ENCODE results near the gene TRIOBP.
"Not testable (repeated sequence)": the region's sequence is repeated elsewhere in the genome, so short reads cannot be mapped to it uniquely, and the experiment has no call there.

TRIOBP gene

DNA sequence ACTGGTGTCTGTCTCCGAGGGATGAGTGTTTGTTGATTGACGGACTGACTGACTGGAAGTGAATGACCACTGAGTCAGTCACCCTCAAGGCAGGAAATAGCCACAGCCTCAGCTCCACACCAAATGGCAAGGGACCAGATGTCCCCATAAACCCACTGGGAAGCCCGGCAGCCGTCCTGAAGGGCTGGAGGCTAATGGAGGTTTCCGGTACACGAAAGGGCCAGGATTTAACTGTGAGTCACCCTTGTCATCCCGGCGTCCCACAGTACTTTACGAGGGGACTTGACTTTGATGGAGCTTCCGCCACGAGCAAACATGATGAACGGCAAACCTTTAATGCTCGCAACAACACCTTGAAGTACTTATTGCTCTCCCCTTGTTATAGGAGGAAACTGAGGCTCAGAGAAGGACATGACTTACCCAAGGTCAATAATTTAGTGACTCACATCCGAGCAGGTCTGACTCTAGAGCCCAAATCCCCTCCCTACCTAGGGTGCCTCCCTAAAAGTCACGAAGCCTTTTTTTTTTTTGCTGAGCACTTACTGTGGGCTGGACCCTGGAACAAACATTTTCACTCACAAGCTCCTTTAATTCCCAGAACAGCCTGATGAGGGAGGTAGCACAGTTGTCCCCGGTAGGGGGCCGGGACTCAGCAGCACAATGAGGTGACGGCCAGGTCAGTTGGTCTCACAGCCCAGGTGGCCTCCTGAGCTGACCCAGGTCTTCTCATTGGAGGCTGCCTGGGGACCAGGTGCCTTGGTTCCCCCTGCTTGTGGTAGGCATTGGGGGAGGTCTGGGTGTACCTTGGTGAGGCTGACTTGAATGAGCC is 85.7 kb downstream of the TRIOBP start:
- DNase-seq: no peak

DNA sequence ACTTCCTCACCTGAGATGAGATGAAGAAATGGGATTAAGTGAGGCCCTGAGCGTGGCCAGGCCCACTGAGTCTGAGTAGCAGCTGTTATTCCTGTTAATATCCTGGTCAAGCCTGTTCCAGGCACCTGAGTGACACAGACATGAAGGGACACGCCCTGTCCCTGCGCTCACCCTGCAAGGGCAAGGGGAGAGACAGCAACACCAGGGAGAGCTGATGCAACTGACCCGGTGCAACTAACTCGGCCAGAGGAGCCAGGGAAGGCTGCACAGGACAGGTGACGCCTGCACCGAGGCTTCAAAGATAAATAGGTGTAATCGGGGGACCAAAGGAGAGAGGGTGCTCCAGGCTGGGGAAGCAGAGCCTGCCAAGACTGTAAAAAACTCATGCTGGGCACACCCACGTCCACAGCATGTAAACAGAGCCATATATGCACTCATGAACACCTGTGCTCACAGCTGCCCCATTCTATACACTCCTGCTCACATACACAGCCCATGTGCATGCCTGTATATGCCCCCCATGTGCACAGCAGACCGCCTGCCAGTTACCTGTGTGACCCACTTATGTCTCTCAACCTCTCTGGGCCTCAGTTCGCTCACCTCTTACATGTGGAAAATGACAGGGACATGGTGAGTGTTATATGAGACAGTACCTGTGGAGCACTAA is 88.1 kb downstream of the TRIOBP start:
- no peak for DNase-seq

DNA sequence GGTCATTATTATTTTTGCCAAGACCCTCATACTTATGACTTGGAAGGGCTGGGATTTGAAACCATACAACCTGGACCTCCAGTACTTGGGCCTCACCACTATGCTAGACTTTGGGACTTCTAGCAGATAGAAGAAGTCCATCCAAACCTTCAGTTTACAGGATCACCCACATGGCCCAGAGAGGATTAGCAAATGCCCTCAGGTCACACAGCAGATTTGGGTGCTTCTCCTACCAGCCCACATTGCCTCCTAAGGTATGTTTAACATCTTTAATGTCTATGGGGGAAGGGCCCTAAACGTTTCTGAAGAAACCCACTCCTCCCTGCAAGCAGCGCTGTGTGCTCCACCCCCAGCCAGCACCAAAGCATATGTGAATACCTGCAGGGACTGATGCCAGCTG is 93.4 kb downstream of the TRIOBP start:
- DNase-seq: no peak

DNA sequence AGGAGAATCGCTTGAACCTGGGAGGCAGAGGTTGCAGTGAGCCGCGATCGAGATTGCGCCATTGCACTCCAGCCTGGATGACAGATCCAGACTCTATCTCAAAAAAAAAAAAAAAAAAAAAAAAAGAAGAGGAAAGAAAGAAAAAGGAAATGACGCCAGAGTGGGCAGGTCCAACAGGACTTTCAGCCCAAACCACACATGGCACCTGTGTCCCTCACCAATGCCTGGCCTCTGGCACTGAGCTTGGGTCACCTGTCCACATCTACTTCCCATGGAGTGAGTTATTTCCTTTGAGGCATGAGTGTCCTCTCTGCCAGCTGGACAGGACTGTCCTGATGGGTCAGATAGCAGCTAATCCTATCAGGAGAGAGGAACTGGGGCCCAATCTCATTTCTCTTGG is 95.6 kb downstream of the TRIOBP start:
- no peak for DNase-seq

DNA sequence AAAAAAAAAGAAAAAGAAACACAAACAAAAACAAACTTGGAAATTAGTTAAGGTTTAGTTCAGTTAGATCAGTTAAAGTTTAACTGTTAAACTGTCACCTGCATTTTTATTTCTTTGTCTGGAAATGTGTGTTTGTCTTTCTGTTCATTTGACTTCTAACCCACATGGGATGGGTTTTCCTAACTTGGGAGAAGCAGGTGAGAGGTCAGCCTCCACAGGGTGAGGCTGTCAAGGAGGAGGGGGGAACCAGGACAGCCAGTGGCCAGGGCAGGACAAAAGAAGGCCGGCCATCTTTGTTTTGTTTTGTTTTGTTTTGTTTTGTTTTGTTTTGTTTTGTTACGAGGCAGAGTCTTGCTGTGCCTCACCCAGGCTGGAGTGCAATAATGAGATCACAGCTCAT is 97.5 kb downstream of the TRIOBP start:
- DNase-seq: no peak

DNA sequence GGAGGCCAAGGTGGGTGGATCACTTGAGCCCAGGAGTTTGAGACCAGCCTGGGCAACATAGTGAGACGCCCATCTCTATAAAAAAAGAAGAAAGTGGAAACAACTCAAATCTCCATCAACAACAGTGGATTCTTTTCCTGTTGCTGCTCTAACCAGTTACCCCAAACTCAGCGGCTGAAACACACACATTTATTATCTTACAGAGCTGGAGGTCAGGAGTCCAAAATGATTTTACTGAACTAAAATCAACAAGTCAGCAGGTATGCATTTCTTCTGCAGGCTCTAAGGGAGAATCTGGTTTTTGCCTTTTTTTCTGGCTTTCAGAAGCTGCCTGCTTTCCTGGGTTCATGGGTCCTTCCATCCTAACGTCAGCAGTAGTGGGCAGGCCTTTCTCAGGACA is 99.2 kb downstream of the TRIOBP start:
- DNase-seq: no peak

DNA sequence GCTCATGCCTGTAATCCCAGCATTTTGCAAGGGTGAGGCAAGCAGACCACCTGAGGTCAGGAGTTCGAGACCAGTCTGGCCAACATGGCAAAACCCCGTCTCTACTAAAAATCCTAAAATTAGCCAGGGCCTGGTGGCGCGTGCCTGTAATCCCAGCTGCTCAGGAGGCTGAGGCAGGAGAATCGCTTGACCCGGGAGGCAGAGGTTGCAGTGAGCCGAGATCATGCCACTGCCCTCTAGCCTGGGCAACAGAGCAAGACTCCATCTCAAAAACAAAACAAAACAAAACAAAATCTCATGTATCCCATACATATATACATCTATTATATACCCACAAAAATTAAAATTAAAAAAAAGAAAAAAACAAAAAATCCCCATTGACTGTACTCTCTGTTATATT is 100.4 kb downstream of the TRIOBP start:
- not testable (repeated sequence) for DNase-seq

DNA sequence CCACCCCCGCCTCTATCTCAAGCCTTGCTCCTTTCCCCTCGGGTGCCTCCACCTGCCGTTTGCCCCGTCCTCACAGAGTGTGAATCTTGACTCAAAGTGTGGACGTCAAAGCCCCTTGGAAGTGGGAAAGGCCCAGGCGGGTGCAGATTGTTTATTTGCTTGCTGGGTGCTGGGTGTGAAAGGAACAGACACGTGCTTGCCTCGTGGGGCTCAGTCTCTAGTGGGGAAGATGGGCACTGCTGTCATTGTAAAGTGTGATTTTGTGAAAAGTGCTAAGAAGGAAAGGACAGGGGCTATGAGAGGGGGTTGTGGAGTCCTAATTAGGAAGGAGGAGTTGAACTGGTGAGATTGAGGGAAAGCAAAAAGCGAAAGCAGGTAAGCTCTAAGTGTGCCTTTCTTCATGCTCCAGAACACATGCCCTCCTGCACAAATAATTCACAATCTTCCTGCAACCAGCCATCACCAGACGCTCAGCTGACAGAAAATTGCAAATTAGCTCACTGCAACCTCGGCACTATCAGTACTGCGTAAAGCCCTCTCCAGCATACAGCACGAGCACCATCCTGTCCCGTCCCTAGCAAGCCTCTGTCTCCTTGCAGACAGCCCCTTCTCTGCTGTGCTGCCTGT is 101.1 kb downstream of the TRIOBP start:
- no peak for DNase-seq

DNA sequence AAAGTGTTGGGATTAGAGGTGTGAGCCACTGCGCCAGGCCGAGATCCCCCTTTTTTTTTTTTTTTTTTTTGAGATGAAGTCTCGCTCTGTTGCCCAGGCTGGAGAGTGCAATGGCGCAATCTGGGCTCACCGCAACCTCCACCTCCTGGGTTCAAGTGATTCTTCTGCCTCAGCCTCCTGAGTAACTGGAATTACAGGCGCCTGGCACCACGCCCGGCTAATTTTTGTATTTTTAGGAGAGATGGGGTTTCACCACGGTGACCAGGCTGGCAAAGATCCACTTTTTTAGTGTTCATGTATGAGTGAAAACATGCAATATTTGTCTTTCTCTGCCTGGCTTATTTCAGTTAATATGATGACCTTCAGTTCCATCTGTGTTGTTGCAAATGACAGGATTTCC is 103.1 kb downstream of the TRIOBP start:
- DNase-seq: not testable (repeated sequence)

DNA sequence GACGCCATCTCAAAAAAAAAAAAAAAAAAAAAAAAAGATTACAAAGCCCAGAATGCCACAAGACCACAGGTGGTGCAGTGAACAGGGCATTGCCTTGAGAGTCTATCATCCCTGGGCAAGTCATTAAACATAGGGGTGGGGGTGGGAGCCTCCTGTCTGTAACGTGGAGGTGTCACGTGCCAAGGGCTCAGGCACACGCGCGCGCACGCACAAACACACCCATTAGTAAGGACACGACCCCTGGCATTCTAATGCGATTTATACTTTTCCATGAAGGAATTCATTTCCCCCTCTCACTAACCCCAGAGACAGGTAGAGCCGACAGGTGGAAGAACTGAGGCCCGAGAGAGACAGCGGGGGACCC is 105.1 kb downstream of the TRIOBP start:
- DNase-seq: no peak

DNA sequence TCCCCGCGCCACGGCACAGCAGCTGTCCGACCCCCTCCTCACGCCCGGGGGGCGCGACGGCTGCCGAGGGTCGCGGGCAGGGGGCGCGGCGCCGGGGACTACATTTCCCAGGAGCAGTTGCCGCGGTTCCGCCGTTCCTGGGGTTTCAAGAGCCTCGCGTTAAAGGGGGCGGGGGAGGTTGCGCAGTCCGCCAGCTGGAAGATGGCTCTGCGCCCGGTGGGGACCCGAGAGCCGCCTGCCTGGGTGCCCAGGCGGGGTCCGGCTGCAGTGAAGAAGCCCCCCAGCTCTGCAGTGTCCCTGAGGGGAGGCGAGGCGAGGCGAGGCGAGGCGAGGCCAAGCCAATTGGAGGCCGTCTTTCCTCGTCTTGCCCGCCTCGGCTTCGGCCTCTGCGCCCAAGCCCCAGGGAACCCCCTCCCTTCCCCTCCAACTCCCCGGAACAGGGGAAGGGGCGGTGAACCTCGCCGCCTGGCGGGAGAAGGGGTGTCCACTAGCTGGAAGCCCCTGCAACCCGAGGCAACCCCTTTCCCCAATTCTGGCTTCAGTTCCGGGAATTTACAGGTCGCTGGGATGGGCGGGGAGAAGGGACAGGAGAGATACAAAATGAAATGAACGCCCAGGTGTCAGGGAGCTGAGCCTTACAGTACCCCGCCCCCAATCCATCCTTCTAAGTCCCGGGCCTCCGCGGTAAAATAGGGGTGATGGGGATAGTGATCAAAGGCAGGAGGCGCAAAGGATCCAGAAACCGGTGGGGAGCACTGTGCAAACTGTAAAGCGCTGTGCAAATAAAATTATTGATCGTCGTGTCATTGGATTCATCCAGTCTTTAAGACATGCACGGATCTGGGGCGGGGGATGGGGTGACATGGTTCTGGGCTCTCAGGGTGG is 105.7 kb downstream of the TRIOBP start:
- no peak for DNase-seq

DNA sequence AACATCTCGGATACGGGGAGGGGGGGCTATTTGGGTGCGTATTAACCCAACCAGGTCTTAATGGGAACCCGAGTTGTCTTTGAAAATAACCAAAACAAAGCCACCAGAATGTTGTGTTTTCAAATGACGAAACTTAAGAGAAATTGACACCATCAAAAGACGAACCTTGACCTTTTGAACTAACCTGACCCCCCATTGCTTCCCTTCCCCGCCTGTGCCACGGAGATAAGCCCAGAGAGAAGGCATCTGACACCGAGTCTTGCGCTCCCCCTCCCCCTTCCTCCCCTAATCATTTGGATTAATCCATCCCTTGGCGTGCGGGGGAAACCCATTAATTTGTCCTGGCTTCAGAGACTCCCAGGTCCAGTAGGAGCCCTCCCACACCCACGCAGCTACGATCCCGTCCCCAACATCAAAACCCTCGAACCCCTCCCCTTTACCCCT is 106.4 kb downstream of the TRIOBP start:
- DNase-seq: no peak

DNA sequence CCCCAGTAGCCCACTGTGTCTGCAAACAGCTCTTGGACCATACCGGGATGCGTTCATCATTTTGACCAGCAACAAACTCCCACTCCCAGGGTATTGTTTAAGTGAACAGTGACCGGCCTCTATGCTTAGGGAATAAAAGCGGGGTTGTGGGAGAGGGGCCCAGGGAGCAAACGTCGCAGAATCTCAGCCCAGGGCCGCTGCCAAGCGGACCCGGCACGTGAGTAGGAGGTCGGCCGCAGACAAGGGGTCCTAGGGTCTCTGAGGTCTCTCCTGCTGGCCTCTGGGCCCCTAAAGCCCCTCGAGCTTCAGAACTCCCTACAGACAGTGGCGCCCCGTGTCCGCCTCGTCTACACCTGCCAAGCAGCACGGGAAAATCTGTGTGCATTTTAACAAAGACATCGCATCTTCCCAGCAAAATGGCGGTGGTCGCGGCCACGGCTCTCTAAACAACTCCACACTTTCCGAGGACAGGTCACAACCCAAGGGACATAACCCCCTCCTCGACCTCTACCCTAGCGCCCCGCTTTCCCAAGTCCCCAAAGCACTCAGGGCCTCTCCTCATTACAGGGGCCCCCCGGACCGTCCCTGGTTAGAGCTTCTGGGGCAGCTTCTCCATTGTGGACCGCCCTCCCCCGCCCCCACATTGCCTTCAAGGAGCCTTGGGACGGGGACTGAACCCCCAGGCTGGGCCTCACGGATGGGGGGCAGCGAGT is 106.9 kb downstream of the TRIOBP start:
- no peak for DNase-seq

DNA sequence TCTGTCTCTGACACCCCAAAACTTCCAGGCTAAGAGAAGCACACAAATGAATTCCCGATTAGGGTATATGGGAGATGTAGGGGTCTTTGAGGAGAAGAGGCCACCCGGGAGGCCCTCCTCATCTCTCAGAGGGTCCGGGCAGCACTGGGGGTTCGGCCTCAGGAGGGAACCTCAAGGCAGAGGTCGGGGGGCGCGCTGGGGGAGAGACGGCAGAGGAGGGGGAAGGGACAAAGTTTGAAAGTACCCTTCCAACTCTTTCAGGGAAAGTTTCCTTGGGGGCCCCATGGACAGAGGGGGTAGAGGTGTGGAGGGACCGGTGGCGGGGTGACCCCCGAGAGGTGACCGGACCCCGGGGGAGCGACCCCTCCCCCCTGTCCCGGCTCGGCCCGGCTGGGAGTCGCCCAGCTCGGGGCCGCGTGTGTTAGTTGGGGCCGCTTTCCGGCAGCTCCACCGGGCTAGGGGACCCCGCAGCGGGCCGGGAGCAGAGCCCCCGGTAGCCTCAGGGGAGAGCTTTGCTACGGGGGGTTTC is 107.6 kb downstream of the TRIOBP start:
- DNase-seq: no peak

DNA sequence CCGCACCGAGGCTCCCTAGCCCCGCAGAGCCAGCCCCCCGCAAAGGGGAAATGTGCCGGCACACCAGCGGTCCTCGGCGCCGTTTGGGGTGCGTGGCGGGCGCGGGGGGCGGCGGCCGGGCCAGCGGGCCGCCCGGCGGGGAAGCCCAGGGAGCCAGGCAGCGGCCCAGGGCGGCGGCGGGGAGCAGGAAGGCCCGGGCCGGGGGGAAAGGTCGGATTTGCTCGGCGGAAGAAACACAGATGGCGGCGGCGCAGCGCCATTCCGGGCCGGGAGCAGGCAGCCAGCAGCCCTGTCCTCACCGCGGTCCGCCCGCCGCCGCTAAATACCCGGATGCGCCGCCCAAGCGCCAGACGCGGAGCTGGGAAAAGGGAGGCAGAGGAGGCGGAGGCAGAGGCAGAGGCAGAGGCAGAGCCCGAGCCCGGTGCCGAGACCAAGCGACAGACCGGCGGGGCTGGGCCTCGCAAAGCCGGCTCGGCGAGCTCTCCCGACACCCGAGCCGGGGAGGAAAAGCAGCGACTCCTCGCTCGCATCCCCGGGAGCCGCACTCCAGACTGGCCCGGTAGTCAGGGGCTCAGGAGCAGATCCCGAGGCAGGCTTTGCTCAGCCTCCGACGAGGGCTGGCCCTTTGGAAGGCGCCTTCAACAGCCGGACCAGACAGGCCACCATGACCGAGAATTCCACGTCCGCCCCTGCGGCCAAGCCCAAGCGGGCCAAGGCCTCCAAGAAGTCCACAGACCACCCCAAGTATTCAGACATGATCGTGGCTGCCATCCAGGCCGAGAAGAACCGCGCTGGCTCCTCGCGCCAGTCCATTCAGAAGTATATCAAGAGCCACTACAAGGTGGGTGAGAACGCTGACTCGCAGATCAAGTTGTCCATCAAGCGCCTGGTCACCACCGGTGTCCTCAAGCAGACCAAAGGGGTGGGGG is 108.3 kb downstream of the TRIOBP start:
- DNase-seq: peak; percentile 14 to 33 (median 24)

DNA sequence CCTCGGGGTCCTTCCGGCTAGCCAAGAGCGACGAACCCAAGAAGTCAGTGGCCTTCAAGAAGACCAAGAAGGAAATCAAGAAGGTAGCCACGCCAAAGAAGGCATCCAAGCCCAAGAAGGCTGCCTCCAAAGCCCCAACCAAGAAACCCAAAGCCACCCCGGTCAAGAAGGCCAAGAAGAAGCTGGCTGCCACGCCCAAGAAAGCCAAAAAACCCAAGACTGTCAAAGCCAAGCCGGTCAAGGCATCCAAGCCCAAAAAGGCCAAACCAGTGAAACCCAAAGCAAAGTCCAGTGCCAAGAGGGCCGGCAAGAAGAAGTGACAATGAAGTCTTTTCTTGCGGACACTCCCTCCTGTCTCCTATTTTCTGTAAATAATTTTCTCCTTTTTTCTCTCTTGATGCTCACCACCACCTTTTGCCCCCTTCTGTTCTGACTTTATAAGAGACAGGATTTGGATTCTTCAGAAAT is 109.0 kb downstream of the TRIOBP start:
- no peak for DNase-seq

DNA sequence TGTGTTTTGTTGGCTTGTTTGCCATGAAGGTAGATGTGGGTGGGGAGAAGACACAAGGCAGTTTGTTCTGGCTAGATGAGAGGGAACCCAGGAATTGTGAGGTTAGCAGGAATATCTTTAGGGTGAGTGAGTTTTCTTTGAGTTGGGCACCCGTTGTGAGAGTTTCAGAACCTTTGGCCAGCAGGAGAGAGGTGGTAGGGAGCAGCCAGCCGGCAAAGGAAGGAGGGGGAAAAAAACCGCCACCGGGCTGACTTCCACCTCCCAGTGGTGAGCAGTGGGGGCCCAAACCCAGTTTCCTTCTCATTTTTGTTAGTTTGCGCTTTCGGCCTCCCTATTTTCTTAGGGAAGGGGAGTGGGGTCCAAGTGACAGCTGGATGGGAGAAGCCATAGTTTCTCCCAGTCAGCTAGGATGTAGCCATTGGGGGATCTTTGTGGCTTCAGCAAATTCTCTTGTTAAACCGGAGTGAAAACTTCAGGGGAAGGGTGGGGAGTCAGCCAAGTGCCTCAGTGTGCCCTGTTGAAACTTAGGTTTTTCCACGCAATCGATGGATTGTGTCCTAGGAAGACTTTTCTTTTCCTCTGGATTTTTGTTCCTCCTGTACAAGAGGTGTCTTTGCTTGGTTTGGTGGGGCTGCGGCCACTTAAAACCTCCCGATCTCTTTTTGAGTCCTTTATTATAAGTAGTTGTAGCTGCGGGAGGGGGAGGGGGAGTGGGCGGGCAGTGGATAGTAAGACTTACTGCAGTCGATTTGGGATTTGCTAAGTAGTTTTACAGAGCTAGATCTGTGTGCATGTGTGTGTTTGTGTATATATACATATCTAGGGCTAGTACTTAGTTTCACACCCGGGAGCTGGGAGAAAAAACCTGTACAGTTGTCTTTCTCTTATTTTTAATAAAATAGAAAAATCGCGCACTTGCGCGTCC is 109.8 kb downstream of the TRIOBP start:
- no peak for DNase-seq

DNA sequence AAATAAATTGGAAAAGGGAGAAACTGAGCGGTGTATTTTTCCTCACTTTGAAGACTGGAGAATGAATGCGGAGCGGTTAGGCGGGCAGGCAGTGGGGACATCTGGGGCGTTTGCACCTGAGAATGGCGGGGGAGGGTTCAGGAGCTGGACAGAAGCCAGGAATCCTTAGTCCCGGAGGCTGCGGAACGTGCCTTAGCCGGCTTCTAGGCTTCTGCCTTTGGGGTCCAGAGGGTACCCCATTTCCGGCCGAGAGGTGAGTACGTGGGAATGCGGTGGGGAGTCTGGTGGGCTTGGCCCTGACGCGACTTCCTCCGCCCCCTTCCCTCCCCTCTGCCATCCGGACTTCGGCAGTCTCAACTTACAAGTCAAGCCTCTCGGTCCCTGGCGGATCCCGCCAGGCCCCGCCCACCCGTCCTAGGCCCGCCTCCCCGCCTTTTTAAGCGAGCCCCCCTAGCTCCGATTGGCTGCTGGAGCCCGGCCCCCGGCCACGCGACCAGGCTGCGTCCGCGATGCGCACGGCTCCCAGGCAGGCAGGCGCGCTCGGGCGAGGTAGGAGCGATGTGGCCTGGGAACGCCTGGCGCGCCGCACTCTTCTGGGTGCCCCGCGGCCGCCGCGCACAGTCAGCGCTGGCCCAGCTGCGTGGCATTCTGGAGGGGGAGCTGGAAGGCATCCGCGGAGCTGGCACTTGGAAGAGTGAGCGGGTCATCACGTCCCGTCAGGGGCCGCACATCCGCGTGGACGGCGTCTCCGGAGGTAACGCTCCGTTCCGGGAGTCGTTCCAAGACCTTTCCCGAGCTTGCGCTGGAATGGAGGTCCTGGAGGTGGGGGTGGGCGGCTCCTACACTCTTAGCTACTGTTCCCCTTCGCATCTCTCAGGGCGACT is 110.8 kb downstream of the TRIOBP start, which contains the start of gene GCAT:
TSS of gene GCAT (plus strand) at position 525 of the 884 bp plus-strand sequence. CDS start at position 559, 34 bp downstream.
- DNase-seq: peak; percentile 49 to 70 (median 59)
